ENCODE data around the gene TMEM123.
"Not testable (repeated sequence)": the region's sequence is repeated elsewhere in the genome, so short reads cannot be mapped to it uniquely, and the experiment has no call there.

Gene TMEM123

GRCh38 chr11:102375720-102376399 lies 76.7 kb downstream of the TMEM123 start:
- H3K4me3 ChIP-seq (ENCODE audit: insufficient read length, low read depth), result no peak overlapping the region
- no peak overlapping the region for H3K9ac ChIP-seq (ENCODE audit: insufficient read length, low read depth)
- H3K4me1 ChIP-seq (ENCODE audit: insufficient read depth, insufficient read length), result peaks cover 3% of the 10 kb centered on the region
- TF ChIP-seq ZNF274 (IDR thresholded peaks at IDR 0.05; ENCODE audit: low read depth, low read length) (no peak), SUZ12 (IDR thresholded peaks at IDR 0.05; ENCODE audit: extremely low read depth, insufficient read depth, insufficient read length) (no peak), YY1 (IDR thresholded peaks at IDR 0.05; ENCODE audit: insufficient read depth, insufficient read length) (no peak)
- DNase-seq (ENCODE audit: low read depth, low spot score), result no peak
- H3K27me3 ChIP-seq (ENCODE audit: insufficient read depth, insufficient read length), result no peaks in the 10 kb centered on the region
- no peaks in the 10 kb centered on the region for H3K9me3 ChIP-seq (ENCODE audit: insufficient read depth, low read length)
- peaks cover 36% of the 10 kb centered on the region for H3K36me3 ChIP-seq (ENCODE audit: insufficient read depth, insufficient read length, low read length)

DNA sequence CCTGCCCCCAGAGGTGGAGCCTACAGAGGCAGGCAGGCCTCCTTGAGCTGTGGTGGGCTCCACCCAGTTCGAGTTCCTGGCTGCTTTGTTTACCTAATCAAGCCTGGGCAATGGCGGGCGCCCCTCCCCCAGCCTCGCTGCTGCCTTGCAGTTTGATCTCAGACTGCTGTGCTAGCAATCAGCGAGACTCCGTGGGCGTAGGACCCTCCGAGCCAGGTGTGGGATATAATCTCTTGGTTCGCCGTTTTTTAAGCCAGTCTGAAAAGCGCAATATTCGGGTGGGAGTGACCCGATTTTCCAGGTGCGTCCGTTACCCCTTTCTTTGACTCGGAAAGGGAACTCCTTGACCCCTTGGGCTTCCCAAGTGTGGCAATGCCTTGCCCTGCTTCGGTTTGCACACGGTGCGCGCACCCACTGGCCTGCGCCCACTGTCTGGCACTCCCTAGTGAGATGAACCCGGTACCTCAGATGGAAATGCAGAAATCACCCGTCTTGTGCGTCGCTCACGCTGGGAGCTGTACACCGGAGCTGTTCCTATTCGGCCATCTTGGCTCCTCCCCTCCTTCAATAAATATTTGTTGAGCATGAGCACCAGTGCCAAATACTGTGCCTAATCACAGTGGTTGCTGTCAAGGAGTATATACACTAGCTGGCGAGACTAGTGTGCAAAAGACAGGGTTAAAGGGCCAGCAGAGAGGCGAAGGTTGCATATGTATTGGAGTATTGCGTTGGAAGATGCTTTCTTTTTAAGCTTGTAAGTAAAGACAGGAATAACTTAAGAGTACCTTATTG lies 77.7 kb downstream of the TMEM123 start:
- not testable (repeated sequence) for DNase-seq (ENCODE audit: low read depth, low spot score); H3K27me3 ChIP-seq (ENCODE audit: insufficient read depth, insufficient read length); H3K4me1 ChIP-seq (ENCODE audit: insufficient read depth, insufficient read length); H3K9ac ChIP-seq (ENCODE audit: insufficient read length, low read depth); H3K9me3 ChIP-seq (ENCODE audit: insufficient read depth, low read length)
- Histone ChIP-seq H3K36me3 (ENCODE audit: insufficient read depth, insufficient read length, low read length) (peaks cover 28% of the 10 kb centered on the region), H3K4me3 (ENCODE audit: insufficient read length, low read depth) (peak overlapping the region; percentile 40)

GRCh38 chr11:102368472-102368871 lies 84.1 kb downstream of the TMEM123 start:
- no peak for TF ChIP-seq YY1 (IDR thresholded peaks at IDR 0.05; ENCODE audit: insufficient read depth, insufficient read length)
- TF ChIP-seq ZNF274 (IDR thresholded peaks at IDR 0.05; ENCODE audit: low read depth, low read length), result no peak
- no peak for TF ChIP-seq SUZ12 (IDR thresholded peaks at IDR 0.05; ENCODE audit: extremely low read depth, insufficient read depth, insufficient read length)
- peaks cover 41% of the 10 kb centered on the region for H3K36me3 ChIP-seq (ENCODE audit: insufficient read depth, insufficient read length, low read length)
- no peak overlapping the region for H3K9ac ChIP-seq (ENCODE audit: insufficient read length, low read depth)
- DNase-seq (ENCODE audit: low read depth, low spot score), result no peak
- no peaks in the 10 kb centered on the region for H3K4me1 ChIP-seq (ENCODE audit: insufficient read depth, insufficient read length)
- no peaks in the 10 kb centered on the region for H3K27me3 ChIP-seq (ENCODE audit: insufficient read depth, insufficient read length)
- no peak overlapping the region for H3K4me3 ChIP-seq (ENCODE audit: insufficient read length, low read depth)
- no peaks in the 10 kb centered on the region; the same call in 1 of the 2 replicates for H3K9me3 ChIP-seq (ENCODE audit: insufficient read depth, low read length)

GRCh38 chr11:102367364-102367763 lies 85.2 kb downstream of the TMEM123 start:
- TF ChIP-seq YY1 (IDR thresholded peaks at IDR 0.05; ENCODE audit: insufficient read depth, insufficient read length), result no peak
- TF ChIP-seq ZNF274 (IDR thresholded peaks at IDR 0.05; ENCODE audit: low read depth, low read length), result no peak
- no peak for TF ChIP-seq SUZ12 (IDR thresholded peaks at IDR 0.05; ENCODE audit: extremely low read depth, insufficient read depth, insufficient read length)
- Histone ChIP-seq H3K9me3 (ENCODE audit: insufficient read depth, low read length) (no peaks in the 10 kb centered on the region; the same call in 1 of the 2 replicates), H3K4me1 (ENCODE audit: insufficient read depth, insufficient read length) (no peaks in the 10 kb centered on the region), H3K36me3 (ENCODE audit: insufficient read depth, insufficient read length, low read length) (peaks cover 51% of the 10 kb centered on the region), H3K27me3 (ENCODE audit: insufficient read depth, insufficient read length) (no peaks in the 10 kb centered on the region), H3K9ac (ENCODE audit: insufficient read length, low read depth) (no peak overlapping the region), H3K4me3 (ENCODE audit: insufficient read length, low read depth) (no peak overlapping the region)
- no peak for DNase-seq (ENCODE audit: low read depth, low spot score)

DNA sequence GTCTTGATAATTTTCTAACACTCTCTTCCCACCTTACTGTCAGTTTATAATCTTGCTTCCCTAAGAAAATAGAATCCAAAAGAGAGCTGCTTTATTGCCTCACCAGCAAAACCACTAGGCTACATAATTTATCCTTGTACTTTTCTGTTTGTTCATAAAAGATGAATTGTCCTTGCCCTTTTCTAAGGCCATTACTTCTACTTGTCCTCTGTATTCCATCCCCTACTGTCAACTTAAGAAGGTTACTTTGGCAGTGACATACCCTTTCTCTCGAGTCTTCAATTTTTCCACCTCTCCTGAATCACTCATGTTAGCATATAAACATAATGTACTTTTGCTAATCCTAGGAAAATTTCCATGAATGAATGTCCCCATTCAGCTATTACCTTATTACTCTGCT lies 87.6 kb downstream of the TMEM123 start:
- DNase-seq (ENCODE audit: low read depth, low spot score), result no peak
- no peaks in the 10 kb centered on the region for H3K4me1 ChIP-seq (ENCODE audit: insufficient read depth, insufficient read length)
- H3K36me3 ChIP-seq (ENCODE audit: insufficient read depth, insufficient read length, low read length), result peaks cover 64% of the 10 kb centered on the region

GRCh38 chr11:102361086-102362031 lies 91.2 kb downstream of the TMEM123 start:
- TF ChIP-seq SUZ12 (IDR thresholded peaks at IDR 0.05; ENCODE audit: extremely low read depth, insufficient read depth, insufficient read length) (no peak), YY1 (IDR thresholded peaks at IDR 0.05; ENCODE audit: insufficient read depth, insufficient read length) (no peak), ZNF274 (IDR thresholded peaks at IDR 0.05; ENCODE audit: low read depth, low read length) (no peak)
- Histone ChIP-seq H3K36me3 (ENCODE audit: insufficient read depth, insufficient read length, low read length) (peaks cover 51% of the 10 kb centered on the region), H3K4me3 (ENCODE audit: insufficient read length, low read depth) (no peak overlapping the region), H3K9ac (ENCODE audit: insufficient read length, low read depth) (no peak overlapping the region), H3K9me3 (ENCODE audit: insufficient read depth, low read length) (no peaks in the 10 kb centered on the region), H3K27me3 (ENCODE audit: insufficient read depth, insufficient read length) (no peaks in the 10 kb centered on the region), H3K4me1 (ENCODE audit: insufficient read depth, insufficient read length) (no peaks in the 10 kb centered on the region)
- no peak for DNase-seq (ENCODE audit: low read depth, low spot score)

More for the DNA sequence above, 87.6 kb downstream of the TMEM123 start:
- TF ChIP-seq SUZ12 (IDR thresholded peaks at IDR 0.05; ENCODE audit: extremely low read depth, insufficient read depth, insufficient read length) (no peak), ZNF274 (IDR thresholded peaks at IDR 0.05; ENCODE audit: low read depth, low read length) (no peak), YY1 (IDR thresholded peaks at IDR 0.05; ENCODE audit: insufficient read depth, insufficient read length) (no peak)
- Histone ChIP-seq H3K4me3 (ENCODE audit: insufficient read length, low read depth) (no peak overlapping the region), H3K27me3 (ENCODE audit: insufficient read depth, insufficient read length) (no peaks in the 10 kb centered on the region), H3K9ac (ENCODE audit: insufficient read length, low read depth) (no peak overlapping the region), H3K9me3 (ENCODE audit: insufficient read depth, low read length) (no peaks in the 10 kb centered on the region; the same call in 1 of the 2 replicates)

All from NT2/D1 (cell line).